ENCODE results near the gene UXS1. TPM values are rescaled to one million over a fixed set of nuclear protein-coding genes. Genes with fewer than 3 reads are reported as not detected.

Gene UXS1
- total RNA-seq, 1 donor from 2014 or later, result 37.6 TPM

DNA sequence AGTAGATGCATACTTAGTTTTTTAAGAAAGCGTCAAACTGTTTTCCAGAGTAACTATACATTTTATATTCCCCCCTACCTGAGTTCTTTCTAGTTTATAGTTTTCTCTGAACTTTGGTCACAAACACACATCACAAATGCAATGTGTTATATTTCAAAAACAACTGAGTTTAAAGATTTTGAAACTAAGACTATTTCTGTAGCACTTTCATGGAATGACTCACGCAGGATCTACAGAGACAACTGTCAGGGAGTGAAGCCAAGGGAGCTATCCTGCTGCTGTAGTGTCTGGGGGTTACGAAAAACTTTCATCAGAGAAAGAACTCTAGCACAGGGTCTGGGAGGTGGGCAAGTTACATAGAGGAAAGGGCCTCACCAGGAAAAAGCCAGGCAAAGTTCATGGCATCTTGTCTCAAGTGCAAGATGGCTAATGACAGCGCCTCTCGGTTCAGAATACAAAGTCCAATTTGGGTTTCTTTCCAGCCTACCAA lies 66.8 kb downstream of the UXS1 start:
- intact Hi-C loops (cut with micrococcal nuclease), result loop anchor here (5.0 kb wide), 1 partner anchor 35 kb away; no protein-coding TSS in a partner anchor
- Mint-ChIP-seq H3K36me3 (ENCODE audit: low read depth) (peaks cover 42% of the 10 kb centered on the region), H3K27me3 (no peaks in the 10 kb centered on the region), H3K27ac (peak overlapping the region; percentile 42), H3K9me3 (no peaks in the 10 kb centered on the region), H3K4me3 (no peak overlapping the region), H3K4me1 (peaks cover 24% of the 10 kb centered on the region)
- no peak for DNase-seq

DNA sequence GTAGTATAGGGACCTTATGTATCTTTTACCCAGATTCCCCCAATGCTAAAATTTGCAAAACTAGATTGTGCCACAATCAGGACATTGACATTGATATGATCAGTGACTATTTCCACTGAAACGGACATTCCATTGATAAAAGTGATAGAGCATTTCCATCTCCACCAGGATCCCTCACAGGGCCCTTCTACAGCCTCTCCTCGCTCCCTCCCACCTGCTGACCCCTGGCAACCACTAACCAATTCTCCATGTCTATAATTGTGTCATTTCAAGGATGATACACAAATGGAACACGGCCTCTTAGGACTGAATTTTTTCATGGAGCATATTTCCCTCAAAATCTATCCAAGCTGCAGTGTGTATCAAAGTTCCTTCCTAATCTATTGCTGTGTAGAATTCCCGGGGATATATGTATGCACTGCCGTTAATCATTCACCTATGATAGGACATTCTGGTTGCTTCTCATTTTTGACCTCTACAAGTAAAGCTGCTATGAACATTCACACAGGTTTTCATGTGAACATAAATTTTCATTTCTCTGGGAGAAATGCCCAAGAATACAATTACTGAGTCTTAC lies 67.3 kb downstream of the UXS1 start:
- Mint-ChIP-seq H3K9me3 (no peaks in the 10 kb centered on the region), H3K4me1 (peaks cover 24% of the 10 kb centered on the region), H3K36me3 (ENCODE audit: low read depth) (peaks cover 42% of the 10 kb centered on the region), H3K27ac (no peak overlapping the region), H3K4me3 (no peak overlapping the region), H3K27me3 (no peaks in the 10 kb centered on the region)
- DNase-seq, result no peak
- intact Hi-C loops (cut with micrococcal nuclease), result loop anchor here (5.0 kb wide), 1 partner anchor 36 kb away; no protein-coding TSS in a partner anchor

DNA sequence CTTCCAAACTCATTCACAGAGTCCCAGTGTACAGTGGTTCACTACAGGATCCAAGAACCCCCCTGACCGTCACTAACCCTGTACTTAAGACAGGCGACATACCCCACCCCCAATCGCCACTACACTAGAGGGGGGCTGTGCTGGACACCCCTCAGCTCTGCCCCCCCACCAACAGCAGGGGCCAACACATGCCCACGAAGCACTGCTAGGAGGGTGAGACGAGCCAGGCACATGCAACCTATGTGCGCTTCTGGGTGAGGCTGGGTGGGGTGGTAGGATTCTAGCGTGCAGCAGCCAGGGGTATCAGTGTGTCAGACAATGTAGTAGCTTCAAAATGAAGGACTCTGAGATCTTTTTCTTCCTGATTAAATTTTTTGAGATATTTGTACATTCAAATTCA lies 67.8 kb downstream of the UXS1 start:
- Mint-ChIP-seq H3K36me3 (ENCODE audit: low read depth) (peaks cover 44% of the 10 kb centered on the region), H3K27me3 (no peaks in the 10 kb centered on the region), H3K4me1 (peaks cover 24% of the 10 kb centered on the region), H3K27ac (no peak overlapping the region), H3K4me3 (no peak overlapping the region), H3K9me3 (no peaks in the 10 kb centered on the region)
- DNase-seq, result no peak
- intact Hi-C loops (cut with micrococcal nuclease), result loop anchor here (5.0 kb wide), 1 partner anchor 36 kb away; no protein-coding TSS in a partner anchor

DNA sequence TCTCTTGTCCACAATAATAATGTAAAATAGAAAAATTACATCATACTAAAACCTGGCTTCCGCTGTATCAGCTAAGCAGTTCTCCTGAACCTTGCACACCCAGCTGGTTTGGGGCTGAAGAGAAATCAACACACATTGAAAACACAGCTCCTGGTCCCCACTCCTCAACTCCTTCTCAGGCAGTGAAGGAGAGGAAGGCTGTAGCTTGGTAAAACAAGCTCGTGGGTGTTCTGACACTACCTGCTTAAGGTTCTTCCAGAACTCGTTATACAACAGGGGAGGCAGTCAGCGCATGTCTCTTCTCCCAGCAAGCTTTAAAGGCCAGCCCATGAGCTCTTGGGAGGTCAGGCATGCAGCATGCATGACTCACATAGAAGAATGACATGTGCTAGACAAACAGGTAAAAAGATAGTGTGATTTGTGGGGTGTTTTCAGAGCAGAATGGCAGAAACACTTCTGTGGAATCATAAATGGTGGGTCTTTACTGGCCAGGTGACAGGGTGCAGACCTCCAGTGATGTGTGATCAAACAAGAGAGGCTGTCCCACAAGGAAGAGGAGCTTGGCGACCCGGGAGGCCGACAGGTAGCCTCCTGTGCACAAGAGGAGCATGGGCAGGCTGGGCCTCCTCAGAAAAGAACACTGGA lies 69.1 kb downstream of the UXS1 start:
- intact Hi-C loops (cut with micrococcal nuclease), result loop anchor here (5.0 kb wide), 1 partner anchor 37 kb away; no protein-coding TSS in a partner anchor

DNA sequence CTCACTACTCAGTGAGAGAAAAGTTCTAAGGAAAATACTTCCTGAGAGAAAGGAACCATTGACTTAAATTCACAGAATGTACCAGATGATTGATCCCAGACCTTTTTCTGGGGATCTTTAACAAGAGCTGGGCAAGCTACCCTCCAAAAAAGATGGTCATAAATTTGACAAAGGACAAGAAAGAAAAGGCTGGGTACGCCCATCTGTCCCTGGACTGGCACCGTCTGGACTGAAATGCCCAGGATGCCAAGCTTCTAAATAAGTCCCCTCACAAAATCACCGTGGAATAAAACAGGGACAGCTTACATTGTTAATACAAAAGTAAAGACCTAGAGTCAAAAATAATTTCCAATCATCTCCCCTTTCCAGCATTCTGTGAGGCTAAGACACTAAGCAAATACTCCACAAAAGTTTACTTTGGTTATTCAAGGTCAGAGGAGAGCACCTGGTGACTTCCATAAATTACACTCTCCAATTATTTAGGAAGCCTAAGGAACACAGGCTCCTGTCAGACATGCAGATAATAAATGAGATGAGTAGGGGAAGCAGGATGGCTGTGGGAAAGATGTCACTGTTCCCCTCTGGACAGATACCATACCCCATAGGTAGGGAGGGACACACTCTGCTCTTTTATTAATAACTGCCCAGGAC lies 69.9 kb downstream of the UXS1 start:
- no peak for DNase-seq
- peaks cover 21% of the 10 kb centered on the region for H3K4me1 Mint-ChIP-seq
- H3K36me3 Mint-ChIP-seq (ENCODE audit: low read depth), result peaks cover 43% of the 10 kb centered on the region
- H3K27me3 Mint-ChIP-seq, result no peaks in the 10 kb centered on the region
- H3K4me3 Mint-ChIP-seq, result no peak overlapping the region
- H3K9me3 Mint-ChIP-seq, result no peaks in the 10 kb centered on the region
- intact Hi-C loops (cut with micrococcal nuclease), result no loop called here
- H3K27ac Mint-ChIP-seq, result no peak overlapping the region

More for the DNA sequence above, 69.1 kb downstream of the UXS1 start:
- peaks cover 46% of the 10 kb centered on the region for H3K36me3 Mint-ChIP-seq (ENCODE audit: low read depth)
- no peaks in the 10 kb centered on the region for H3K27me3 Mint-ChIP-seq
- no peak for DNase-seq
- no peak overlapping the region for H3K27ac Mint-ChIP-seq
- peaks cover 24% of the 10 kb centered on the region for H3K4me1 Mint-ChIP-seq
- no peaks in the 10 kb centered on the region for H3K9me3 Mint-ChIP-seq
- H3K4me3 Mint-ChIP-seq, result no peak overlapping the region

DNA sequence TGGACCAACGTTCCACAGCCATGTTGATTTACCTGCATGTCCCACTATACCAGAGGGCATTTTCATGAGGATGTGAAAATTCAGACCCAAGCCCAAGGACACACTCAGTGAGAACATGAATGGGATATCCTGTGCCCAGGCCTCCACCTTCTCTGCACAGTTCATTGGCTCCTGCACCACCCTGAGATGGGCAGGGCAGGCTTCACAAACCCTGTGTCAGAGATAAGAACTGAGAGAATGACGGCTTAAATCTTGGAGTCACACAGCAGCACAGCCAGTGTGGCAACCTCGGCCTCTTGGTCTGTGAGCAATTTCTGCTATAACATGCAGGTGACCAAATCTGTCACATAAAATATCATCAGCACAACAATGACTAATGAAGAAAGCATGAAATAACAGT lies 71.9 kb downstream of the UXS1 start:
- intact Hi-C loops (cut with micrococcal nuclease), result no loop called here
- H3K9me3 Mint-ChIP-seq, result no peaks in the 10 kb centered on the region
- H3K4me1 Mint-ChIP-seq, result peaks cover 9% of the 10 kb centered on the region
- no peak overlapping the region for H3K4me3 Mint-ChIP-seq
- DNase-seq, result no peak
- peaks cover 29% of the 10 kb centered on the region for H3K36me3 Mint-ChIP-seq (ENCODE audit: low read depth)
- no peak overlapping the region for H3K27ac Mint-ChIP-seq
- no peaks in the 10 kb centered on the region for H3K27me3 Mint-ChIP-seq

DNA sequence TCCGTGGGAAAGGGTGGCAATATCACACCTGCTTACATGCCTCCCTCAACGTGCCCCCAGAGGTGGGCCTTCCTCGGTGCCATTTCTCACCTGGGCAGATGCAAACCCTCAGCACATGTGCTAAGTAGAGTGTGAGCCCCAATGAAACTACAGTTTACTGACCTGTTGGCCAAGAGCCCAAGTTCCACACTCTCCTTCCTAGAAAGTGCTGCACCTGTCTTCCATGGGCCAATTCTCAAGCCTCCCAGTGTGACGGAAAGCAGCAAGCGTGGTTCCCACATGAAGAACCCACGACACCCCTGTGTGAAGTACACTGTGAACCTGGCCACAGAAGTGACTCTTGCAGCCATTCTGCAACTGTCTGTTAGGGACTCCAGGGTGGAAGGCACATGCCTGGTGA lies 73.7 kb downstream of the UXS1 start:
- Mint-ChIP-seq H3K27ac (no peak overlapping the region), H3K36me3 (ENCODE audit: low read depth) (peaks cover 23% of the 10 kb centered on the region), H3K9me3 (no peaks in the 10 kb centered on the region), H3K4me3 (no peak overlapping the region), H3K27me3 (no peaks in the 10 kb centered on the region), H3K4me1 (peaks cover 9% of the 10 kb centered on the region)
- intact Hi-C loops (cut with micrococcal nuclease), result no loop called here
- no peak for DNase-seq

DNA sequence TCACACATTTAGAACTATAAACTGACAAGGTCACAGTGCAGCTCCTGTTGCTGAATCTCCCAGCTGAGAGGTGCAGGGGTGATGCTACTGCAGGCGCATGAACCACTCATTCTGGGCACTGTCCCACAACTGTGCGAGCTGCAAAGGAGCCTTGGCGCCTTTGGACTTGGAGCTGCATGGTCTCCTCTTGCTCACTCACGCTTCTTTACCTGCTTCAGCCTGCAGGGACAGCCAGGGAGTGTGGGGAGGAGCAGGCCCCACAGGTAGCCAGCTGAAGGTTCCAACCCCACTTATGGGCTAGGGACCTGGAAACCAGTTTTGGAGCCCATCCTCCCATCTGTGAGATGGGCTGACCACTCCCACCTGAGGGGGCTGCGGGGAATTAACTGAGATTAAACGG lies 75.0 kb downstream of the UXS1 start:
- Mint-ChIP-seq H3K36me3 (ENCODE audit: low read depth) (peaks cover 14% of the 10 kb centered on the region), H3K9me3 (no peaks in the 10 kb centered on the region), H3K27me3 (no peaks in the 10 kb centered on the region), H3K4me3 (no peak overlapping the region), H3K27ac (no peak overlapping the region), H3K4me1 (peaks cover 11% of the 10 kb centered on the region)
- no peak for DNase-seq
- intact Hi-C loops (cut with micrococcal nuclease), result no loop called here

DNA sequence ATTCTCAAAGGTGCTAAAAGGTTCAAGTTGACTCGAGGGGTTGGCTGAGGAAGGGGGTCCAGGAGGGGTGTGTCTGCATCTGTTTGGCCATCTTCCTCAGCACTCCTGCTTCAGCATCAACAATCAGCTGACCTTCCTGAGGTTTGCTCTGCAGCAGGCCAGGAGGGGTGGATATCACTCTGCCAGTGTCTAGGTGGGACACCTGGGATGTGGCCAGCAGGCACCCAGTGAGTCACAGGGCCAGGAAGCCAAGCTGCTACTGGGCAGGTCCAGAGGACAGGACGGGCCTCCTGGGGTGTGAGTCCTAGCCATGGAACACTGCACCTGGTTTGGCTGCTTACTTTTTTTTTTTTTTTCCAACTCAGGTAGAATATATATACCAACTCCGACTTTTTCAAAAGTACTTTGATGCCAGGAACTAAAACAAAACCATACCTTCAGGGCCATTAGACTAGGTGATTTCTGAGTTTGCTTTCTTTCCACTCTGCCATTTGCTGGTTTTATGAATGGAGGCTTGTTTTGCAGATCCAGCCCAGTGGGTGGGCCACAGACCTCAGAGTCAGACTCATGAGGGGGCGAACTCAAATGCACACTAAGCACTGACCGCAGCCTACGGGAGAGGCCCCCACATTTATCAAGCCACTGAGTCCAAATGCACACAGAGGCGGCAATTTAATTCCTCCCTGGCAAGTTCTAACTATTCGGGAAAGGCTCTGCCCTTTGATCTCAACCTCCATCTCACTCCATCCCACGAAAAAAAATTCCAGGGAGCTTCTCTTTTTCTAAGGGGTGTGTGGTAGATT lies 76.0 kb downstream of the UXS1 start:
- Mint-ChIP-seq H3K4me3 (no peak overlapping the region), H3K9me3 (no peaks in the 10 kb centered on the region), H3K36me3 (ENCODE audit: low read depth) (peaks cover 12% of the 10 kb centered on the region), H3K4me1 (peaks cover 11% of the 10 kb centered on the region), H3K27ac (no peak overlapping the region), H3K27me3 (no peaks in the 10 kb centered on the region)
- no peak for DNase-seq
- intact Hi-C loops (cut with micrococcal nuclease), result no loop called here

DNA sequence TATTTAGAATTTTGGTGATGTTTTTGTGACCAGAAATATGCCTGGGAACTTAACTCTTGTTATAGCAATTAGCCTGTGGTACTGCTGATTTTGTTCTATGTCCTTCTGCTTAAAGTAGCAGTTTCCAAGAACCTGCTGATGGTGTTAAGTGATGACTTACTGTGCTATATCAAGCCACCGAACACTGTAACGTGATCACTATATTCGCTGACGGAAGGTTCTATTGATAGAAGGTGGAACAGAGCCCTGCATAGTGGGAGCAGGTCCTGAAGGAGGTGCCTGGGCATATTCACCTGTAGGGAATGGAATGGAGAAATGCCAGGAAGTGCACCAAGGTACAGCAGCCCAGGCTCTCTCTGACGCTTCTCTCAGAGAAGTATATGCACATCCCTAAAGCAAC lies 76.8 kb downstream of the UXS1 start:
- Mint-ChIP-seq H3K27me3 (no peaks in the 10 kb centered on the region), H3K36me3 (ENCODE audit: low read depth) (peaks cover 14% of the 10 kb centered on the region), H3K4me1 (peaks cover 11% of the 10 kb centered on the region), H3K9me3 (no peaks in the 10 kb centered on the region), H3K4me3 (no peak overlapping the region), H3K27ac (no peak overlapping the region)
- DNase-seq, result no peak
- intact Hi-C loops (cut with micrococcal nuclease), result no loop called here

DNA sequence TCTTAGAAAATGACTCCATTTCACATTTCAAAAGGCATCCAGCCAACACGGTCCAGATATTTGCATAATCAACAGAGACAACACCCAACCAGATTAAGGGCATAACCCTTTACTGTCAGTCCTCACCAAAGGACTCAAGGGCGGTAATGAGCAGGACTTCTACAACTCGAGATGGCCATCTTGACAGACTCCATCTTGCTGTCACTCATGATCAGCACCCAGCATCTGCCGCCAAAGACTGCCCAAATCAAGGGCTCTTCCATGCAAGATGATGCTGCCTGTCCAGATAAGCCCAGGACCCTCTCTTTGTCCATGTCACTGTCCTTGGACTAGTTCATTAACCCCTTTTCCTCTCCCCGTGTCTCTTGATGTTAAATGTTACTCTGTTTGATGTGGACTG lies 77.9 kb downstream of the UXS1 start:
- H3K27ac Mint-ChIP-seq, result no peak overlapping the region
- H3K9me3 Mint-ChIP-seq, result no peaks in the 10 kb centered on the region

DNA sequence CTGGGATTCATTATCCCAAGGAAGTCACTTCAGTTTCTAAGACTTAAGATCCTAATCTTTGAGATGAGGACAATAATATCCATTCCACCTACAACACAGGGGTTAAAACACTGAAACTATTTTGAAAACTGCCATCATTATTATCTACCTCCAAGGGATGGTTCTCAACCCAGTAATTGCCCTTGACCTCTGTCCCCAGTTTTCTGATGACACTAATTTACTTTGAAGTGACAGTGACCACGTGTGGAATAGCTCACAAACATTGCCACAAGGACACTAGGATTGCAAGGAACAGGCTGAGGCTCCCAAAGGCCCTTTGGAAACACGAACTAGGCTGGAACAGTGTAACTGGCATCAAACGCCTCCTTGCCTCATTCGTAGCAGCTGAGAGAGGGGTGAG lies 78.4 kb downstream of the UXS1 start:
- peaks cover 20% of the 10 kb centered on the region for H3K36me3 Mint-ChIP-seq (ENCODE audit: low read depth)
- DNase-seq, result no peak
- H3K4me3 Mint-ChIP-seq, result no peak overlapping the region
- H3K9me3 Mint-ChIP-seq, result no peaks in the 10 kb centered on the region
- peak overlapping the region; percentile 29 for H3K27ac Mint-ChIP-seq
- peaks cover 11% of the 10 kb centered on the region for H3K4me1 Mint-ChIP-seq
- H3K27me3 Mint-ChIP-seq, result no peaks in the 10 kb centered on the region
- intact Hi-C loops (cut with micrococcal nuclease), result no loop called here

More for the DNA sequence above, 77.9 kb downstream of the UXS1 start:
- DNase-seq, result no peak
- intact Hi-C loops (cut with micrococcal nuclease), result no loop called here
- peaks cover 11% of the 10 kb centered on the region for H3K4me1 Mint-ChIP-seq
- H3K36me3 Mint-ChIP-seq (ENCODE audit: low read depth), result peaks cover 16% of the 10 kb centered on the region
- H3K4me3 Mint-ChIP-seq, result no peak overlapping the region
- no peaks in the 10 kb centered on the region for H3K27me3 Mint-ChIP-seq

DNA sequence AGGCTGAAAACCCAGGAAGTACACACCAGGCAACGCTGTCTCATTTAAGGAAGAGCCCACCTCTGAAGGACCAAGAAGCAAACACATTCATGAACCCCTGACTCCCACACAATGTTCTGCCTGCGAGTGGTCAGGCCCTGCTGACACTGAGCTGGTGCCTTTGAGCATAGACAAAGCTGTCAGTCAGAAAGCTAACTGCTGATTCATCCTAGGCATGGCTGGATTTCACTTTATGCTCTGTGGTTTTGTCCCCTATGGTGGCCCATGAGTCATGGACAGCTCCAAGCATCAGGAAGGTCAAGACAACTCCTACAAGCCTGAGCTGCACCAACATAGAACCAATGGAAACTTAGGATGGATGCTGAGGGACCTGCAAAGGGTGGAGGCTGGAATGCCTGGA lies 78.9 kb downstream of the UXS1 start:
- H3K36me3 Mint-ChIP-seq (ENCODE audit: low read depth), result peaks cover 21% of the 10 kb centered on the region
- intact Hi-C loops (cut with micrococcal nuclease), result no loop called here
- no peak for DNase-seq

More for the DNA sequence above, 78.9 kb downstream of the UXS1 start:
- no peak overlapping the region for H3K4me3 Mint-ChIP-seq
- peaks cover 11% of the 10 kb centered on the region for H3K4me1 Mint-ChIP-seq
- H3K27ac Mint-ChIP-seq, result peak overlapping the region; percentile 39
- no peaks in the 10 kb centered on the region for H3K9me3 Mint-ChIP-seq
- no peaks in the 10 kb centered on the region for H3K27me3 Mint-ChIP-seq

Measured in activated CD4-positive, alpha-beta T cell treated with anti-CD3 and anti-CD28 coated beads, Interleukin-2, amount 10 ng/mL, durations not matched to agents 24 days and 14 days (primary cell).